Retinal pigment epithelial cell (primary cell): ENCODE results near the gene AGAP9.
"Not testable (repeated sequence)": the region's sequence is repeated elsewhere in the genome, so short reads cannot be mapped to it uniquely, and the experiment has no call there.

Experiments
- DNase-seq: peaks from one replicate; pipeline ENCODE4 v3.0.0-alpha.2; 2010; ENCODE audit warnings: low read depth
- H3K4me3 ChIP-seq: 2 replicates; pipeline ENCODE4 v1.5.1; 2011; ENCODE audit warnings: mild to moderate bottlenecking, low read length, control low read depth, moderate library complexity
- CTCF ChIP-seq: conservative IDR thresholded peaks from 2 replicates; pipeline ENCODE4 v1.5.1; 2011; ENCODE audit warnings: low read depth, low read length, control low read depth, inconsistent platforms

Gene AGAP9

GRCh38 chr10:47552719-47553118 lies 29.3 kb upstream of the AGAP9 start:
- TF ChIP-seq CTCF, result peak; percentile 20
- peak overlapping the region; percentile 84 for H3K4me3 ChIP-seq
- DNase-seq, result not testable (repeated sequence)

- H3K4me3 ChIP-seq, DNase-seq: not testable (repeated sequence)
Observed at GRCh38 chr10:47547286-47547685, 23.8 kb upstream of the AGAP9 start.

GRCh38 chr10:47536430-47536829 lies 13.0 kb upstream of the AGAP9 start:
- H3K4me3 ChIP-seq, DNase-seq: not testable (repeated sequence)

- DNase-seq, H3K4me3 ChIP-seq: not testable (repeated sequence)
Observed at GRCh38 chr10:47502313-47502712, 21.1 kb downstream of the AGAP9 start.

- not testable (repeated sequence) for DNase-seq, H3K4me3 ChIP-seq
Observed at GRCh38 chr10:47494226-47494625, 29.2 kb downstream of the AGAP9 start.

GRCh38 chr10:47491600-47491999 lies 31.8 kb downstream of the AGAP9 start, which contains the start of gene FAM25G:
Gene FAM25G (minus strand): TSS chr10:47491700. CDS start chr10:47491674, 26 bp downstream.
- not testable (repeated sequence) for H3K4me3 ChIP-seq, DNase-seq

- not testable (repeated sequence) for DNase-seq, H3K4me3 ChIP-seq
Observed at GRCh38 chr10:47489630-47490029, 33.8 kb downstream of the AGAP9 start.

- not testable (repeated sequence) for H3K4me3 ChIP-seq, DNase-seq
Observed at GRCh38 chr10:47485943-47486342, 37.5 kb downstream of the AGAP9 start.

GRCh38 chr10:47484786-47485185 lies 38.7 kb downstream of the AGAP9 start:
- H3K4me3 ChIP-seq, DNase-seq: not testable (repeated sequence)

- not testable (repeated sequence) for H3K4me3 ChIP-seq, DNase-seq
Observed at GRCh38 chr10:47483923-47484322, 39.5 kb downstream of the AGAP9 start, which contains the start of gene ANXA8. Gene ANXA8 (minus strand): TSS chr10:47484115. CDS start chr10:47483933, 182 bp downstream.

GRCh38 chr10:47482367-47482766 lies 41.1 kb downstream of the AGAP9 start:
- not testable (repeated sequence) for H3K4me3 ChIP-seq, DNase-seq

GRCh38 chr10:47481768-47482181 lies 41.7 kb downstream of the AGAP9 start:
- H3K4me3 ChIP-seq, DNase-seq: not testable (repeated sequence)

GRCh38 chr10:47481182-47481766 lies 42.2 kb downstream of the AGAP9 start:
- DNase-seq, H3K4me3 ChIP-seq: not testable (repeated sequence)

GRCh38 chr10:47480133-47480532 lies 43.3 kb downstream of the AGAP9 start:
- DNase-seq, H3K4me3 ChIP-seq: not testable (repeated sequence)

GRCh38 chr10:47478114-47478513 lies 45.3 kb downstream of the AGAP9 start:
- H3K4me3 ChIP-seq, DNase-seq: not testable (repeated sequence)

GRCh38 chr10:47477078-47477477 lies 46.4 kb downstream of the AGAP9 start:
- DNase-seq, H3K4me3 ChIP-seq: not testable (repeated sequence)

- H3K4me3 ChIP-seq, DNase-seq: not testable (repeated sequence)
Observed at GRCh38 chr10:47475101-47475500, 48.3 kb downstream of the AGAP9 start.

GRCh38 chr10:47473516-47473915 lies 49.9 kb downstream of the AGAP9 start:
- not testable (repeated sequence) for H3K4me3 ChIP-seq, DNase-seq

GRCh38 chr10:47472647-47473046 lies 50.8 kb downstream of the AGAP9 start:
- not testable (repeated sequence) for DNase-seq, H3K4me3 ChIP-seq

GRCh38 chr10:47472072-47472471 lies 51.4 kb downstream of the AGAP9 start:
- not testable (repeated sequence) for DNase-seq

More at GRCh38 chr10:47472072-47472471, 51.4 kb downstream of the AGAP9 start:
- H3K4me3 ChIP-seq, result not testable (repeated sequence)
